Measurements from ENCODE around the gene RTN4RL1. TPM values are rescaled to one million over a fixed set of nuclear protein-coding genes. Genes with fewer than 3 reads are reported as not detected.

Gene RTN4RL1
- total and polyA plus RNA-seq, 10 donors = 0.09 to 4.5 (median 1.2) TPM

GRCh38 chr17:1946021-1946932 lies 78.9 kb downstream of the RTN4RL1 start:
- Histone ChIP-seq H3K27me3 (replicated peaks in 1 of 7) (peaks cover 0 to 6% (median 0%) of the 10 kb centered on the region in 7 donors), H3K4me3 (no peak overlapping the region), H3K9me3 (no peaks in the 10 kb centered on the region), H3K36me3 (no peaks in the 10 kb centered on the region), H3K4me1 (peaks cover 0 to 5% (median 0%) of the 10 kb centered on the region in 6 donors), H3K27ac (no peak overlapping the region)
- intact Hi-C loops (cut with DNase I; ENCODE audit: low total_unique reads) = no loop called here
- TF ChIP-seq CTCF (IDR thresholded peaks at IDR 0.05 in 8 of 11, conservative IDR thresholded peaks at IDR 0.05 in 3 of 11) (no peak), POLR2AphosphoS5 (IDR thresholded peaks at IDR 0.05) (no peak), POLR2A (IDR thresholded peaks at IDR 0.05) (no peak)
- DNase-seq = no peak
- 82 to 94% (median 87%) methylated on average over 19 to 20 of the region's 20 CpGs for WGBS, 5 donors

- TF ChIP-seq POLR2A (IDR thresholded peaks at IDR 0.05) (no peak), CTCF (IDR thresholded peaks at IDR 0.05 in 8 of 11, conservative IDR thresholded peaks at IDR 0.05 in 3 of 11) (no peak), POLR2AphosphoS5 (IDR thresholded peaks at IDR 0.05) (no peak)
- WGBS, 5 donors = 90 to 97% (median 94%) methylated on average over 12 of the region's 12 CpGs
- DNase-seq = no peak
- Histone ChIP-seq H3K36me3 (no peaks in the 10 kb centered on the region), H3K4me1 (peaks cover 0 to 10% (median 1%) of the 10 kb centered on the region in 6 donors), H3K9me3 (no peaks in the 10 kb centered on the region), H3K4me3 (no peak overlapping the region), H3K27ac (no peak overlapping the region), H3K27me3 (replicated peaks in 1 of 7) (peaks cover 0 to 6% (median 0%) of the 10 kb centered on the region in 7 donors)
- intact Hi-C loops (cut with DNase I; ENCODE audit: low total_unique reads) = no loop called here
Measured at GRCh38 chr17:1945621-1946020, 79.5 kb downstream of the RTN4RL1 start.

GRCh38 chr17:1943436-1943831 lies 81.7 kb downstream of the RTN4RL1 start:
- DNase-seq = no peak
- intact Hi-C loops (cut with DNase I; ENCODE audit: low total_unique reads) = no loop called here
- Histone ChIP-seq H3K4me1 (peaks cover 0 to 16% (median 3%) of the 10 kb centered on the region in 6 donors), H3K9me3 (no peaks in the 10 kb centered on the region), H3K27me3 (replicated peaks in 1 of 7) (peaks cover 0 to 6% (median 0%) of the 10 kb centered on the region in 7 donors), H3K36me3 (no peaks in the 10 kb centered on the region), H3K4me3 (no peak overlapping the region), H3K27ac (no peak overlapping the region)
- no peak for TF ChIP-seq CTCF (IDR thresholded peaks at IDR 0.05 in 8 of 11, conservative IDR thresholded peaks at IDR 0.05 in 3 of 11)
- no peak for TF ChIP-seq POLR2A (IDR thresholded peaks at IDR 0.05)
- no peak for TF ChIP-seq POLR2AphosphoS5 (IDR thresholded peaks at IDR 0.05)
- 79 to 98% (median 86%) methylated on average over 9 to 11 of the region's 11 CpGs for WGBS, 5 donors

All from spleen (tissue), 11 donors.